Dedifferentiated amniotic fluid mesenchymal stem cell (primary cell): Measurements from ENCODE around the gene POU1F1.
"Not testable (repeated sequence)": the region's sequence is repeated elsewhere in the genome, so short reads cannot be mapped to it uniquely, and the experiment has no call there.

Experiments
- DNase-seq: peaks from one replicate; pipeline ENCODE4 v3.0.0-alpha.2; 2016; ENCODE audit errors: extremely low spot score

Gene POU1F1

GRCh38 chr3:87276484-87276883 lies at the start of gene POU1F1:
Gene POU1F1 (minus strand): TSS chr3:87276584. CDS start chr3:87276462, 122 bp downstream.
- DNase-seq, result no peak

DNA sequence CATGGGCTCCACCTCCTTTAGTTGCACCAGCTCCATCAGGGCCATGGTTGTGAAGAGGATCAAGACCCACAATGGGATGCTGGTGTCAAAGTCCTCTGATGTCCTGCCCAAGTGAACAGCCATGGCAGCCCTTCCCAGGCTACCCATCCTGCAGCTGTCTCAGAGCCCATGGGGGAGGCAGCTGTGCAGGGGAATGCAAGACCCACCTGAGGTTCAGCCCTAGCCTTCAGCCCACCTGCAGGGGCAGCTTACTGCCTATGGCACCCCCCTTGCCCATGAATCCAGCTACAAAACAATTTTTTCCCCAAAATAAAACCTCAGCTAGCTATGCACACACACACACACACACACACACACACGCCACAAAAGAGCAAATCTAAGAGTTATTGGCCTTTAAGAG lies 48.2 kb upstream of the POU1F1 start:
- DNase-seq, result no peak

- no peak for DNase-seq
Measured at GRCh38 chr3:87320756-87321626, 44.6 kb upstream of the POU1F1 start.

DNA sequence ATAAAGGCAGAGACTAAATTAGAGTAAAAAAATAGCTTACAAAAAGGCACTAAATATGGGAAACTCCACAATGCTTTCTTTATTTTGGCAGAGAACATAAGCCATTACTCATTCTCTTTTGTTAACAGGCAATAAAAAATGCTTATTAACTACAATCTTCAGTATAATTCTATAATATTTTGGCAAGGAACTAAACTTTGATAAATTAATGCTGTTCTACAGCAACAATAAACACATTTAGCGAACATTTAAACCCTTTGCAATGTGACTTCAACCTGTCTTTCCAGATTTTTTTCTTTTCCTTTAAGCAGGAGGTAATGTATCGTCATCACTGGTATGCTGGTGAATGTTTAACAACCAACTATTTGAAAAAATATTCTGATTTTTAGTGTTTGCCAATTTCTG lies 42.2 kb upstream of the POU1F1 start:
- DNase-seq, result no peak

DNA sequence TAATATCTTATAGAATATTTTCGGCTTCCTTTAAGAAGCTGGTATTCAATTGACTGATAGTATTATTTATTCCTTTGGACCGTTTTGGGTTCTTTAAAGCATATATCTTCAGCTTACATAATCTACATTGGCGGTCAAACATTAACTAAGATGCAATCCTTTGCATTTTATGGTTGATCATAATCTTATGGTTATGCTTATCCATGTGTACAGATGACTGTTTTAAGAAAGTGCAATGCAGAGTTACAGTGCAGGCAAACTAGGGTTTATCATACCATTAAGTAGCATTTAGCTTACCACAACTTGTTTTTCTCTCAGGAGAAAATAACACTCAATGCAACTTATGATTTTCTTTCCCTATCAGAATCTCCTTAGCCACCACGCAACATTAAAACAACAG lies 41.4 kb upstream of the POU1F1 start:
- DNase-seq, result no peak

GRCh38 chr3:87313641-87314040 lies 37.3 kb upstream of the POU1F1 start:
- no peak for DNase-seq

- no peak for DNase-seq
Measured at GRCh38 chr3:87311309-87311708, 34.9 kb upstream of the POU1F1 start.

DNA sequence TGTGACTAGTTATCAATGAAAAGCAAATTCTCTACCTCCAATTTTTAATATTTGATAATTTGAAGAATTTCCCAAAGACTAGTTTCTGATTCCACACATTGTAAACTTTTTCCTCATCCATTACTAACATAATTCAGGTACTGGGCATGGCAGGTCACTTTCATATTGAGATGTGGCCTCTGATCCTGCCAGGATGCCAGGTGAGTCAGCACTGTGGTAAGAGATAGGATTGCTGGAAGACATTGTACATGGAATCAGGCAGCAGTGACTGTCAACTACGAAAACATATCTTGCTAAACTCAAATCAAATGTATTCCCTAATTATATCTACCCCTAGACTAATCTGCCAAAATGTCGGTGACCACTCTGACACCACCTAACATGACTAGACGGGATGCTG lies 33.2 kb upstream of the POU1F1 start:
- no peak for DNase-seq

DNA sequence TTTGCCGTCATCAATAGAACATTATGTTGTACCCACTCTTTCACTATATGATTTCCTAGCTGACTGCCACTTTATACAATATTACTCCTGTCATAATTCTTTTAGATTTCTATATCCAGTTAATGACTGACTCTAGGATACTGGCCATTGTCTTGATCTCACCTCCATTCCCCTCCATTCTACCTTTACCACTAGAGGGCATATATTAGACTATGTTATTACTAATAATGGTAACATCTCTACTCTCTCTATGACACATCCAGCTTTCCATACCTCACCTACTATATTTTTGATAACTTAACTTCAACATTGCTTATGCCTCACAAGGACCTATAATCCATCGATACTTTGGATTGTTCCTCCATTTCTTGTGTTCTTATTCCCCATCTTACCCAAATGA lies 31.4 kb upstream of the POU1F1 start:
- DNase-seq, result no peak

GRCh38 chr3:87305517-87305916 lies 29.1 kb upstream of the POU1F1 start:
- no peak for DNase-seq

GRCh38 chr3:87305031-87305430 lies 28.6 kb upstream of the POU1F1 start:
- DNase-seq, result not testable (repeated sequence)

- peak; percentile 58 for DNase-seq
Measured at GRCh38 chr3:87298111-87298718, 21.8 kb upstream of the POU1F1 start.

GRCh38 chr3:87288446-87288845 lies 12.1 kb upstream of the POU1F1 start:
- no peak for DNase-seq

- no peak for DNase-seq
Measured at GRCh38 chr3:87287011-87287410, 10.6 kb upstream of the POU1F1 start.

- DNase-seq, result no peak
Measured at GRCh38 chr3:87272718-87273341, 3.6 kb downstream of the POU1F1 start.

- DNase-seq, result no peak
Measured at GRCh38 chr3:87270908-87271700, 5.3 kb downstream of the POU1F1 start.

GRCh38 chr3:87269723-87270122 lies 6.7 kb downstream of the POU1F1 start:
- no peak for DNase-seq

DNA sequence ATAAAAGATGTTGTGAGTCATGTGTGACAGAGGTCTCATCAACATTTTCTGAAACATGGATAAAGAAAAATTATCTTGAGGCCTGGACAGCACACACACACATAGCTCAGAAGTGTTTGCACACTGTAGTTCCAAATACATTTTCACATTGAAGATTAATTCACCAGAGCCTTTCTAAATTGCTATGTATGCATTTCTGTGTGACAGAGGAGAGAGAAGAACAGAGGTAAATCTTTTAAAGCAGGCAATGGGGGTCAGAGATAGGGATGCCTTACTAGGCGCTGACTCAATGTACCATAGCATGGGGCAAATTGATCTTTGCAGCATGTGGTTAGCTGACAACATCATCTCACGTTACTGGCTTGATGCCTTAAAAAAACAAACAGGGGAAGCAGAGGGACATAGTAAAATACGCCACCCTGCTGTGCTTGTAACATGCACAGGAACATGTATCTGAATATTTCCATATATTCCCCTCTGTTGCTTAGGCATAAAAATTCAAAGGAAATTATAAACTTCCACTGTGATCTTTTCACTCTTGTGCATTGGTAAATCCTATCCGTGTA lies 7.7 kb downstream of the POU1F1 start:
- no peak for DNase-seq

- DNase-seq, result no peak
Measured at GRCh38 chr3:87267953-87268645, 8.3 kb downstream of the POU1F1 start.

- no peak for DNase-seq
Measured at GRCh38 chr3:87261925-87262324, 14.5 kb downstream of the POU1F1 start.

DNA sequence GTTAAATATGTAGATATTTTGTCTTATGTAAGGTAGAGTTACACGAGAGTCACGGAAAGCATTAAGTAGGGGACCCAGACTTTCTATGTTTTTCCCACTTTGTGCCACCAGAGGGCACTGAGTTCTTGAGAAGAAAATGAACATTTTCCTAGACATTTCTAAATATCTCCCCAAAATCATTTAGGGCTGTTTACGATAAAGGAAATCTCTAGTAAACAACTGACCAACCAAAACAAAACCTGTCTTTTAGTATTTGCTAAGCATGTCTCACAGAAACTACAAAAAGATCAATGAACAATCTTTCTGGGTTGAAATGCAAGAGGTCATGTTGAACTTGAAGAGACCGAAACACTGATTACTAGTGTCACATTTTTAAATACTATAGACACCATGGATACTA lies 16.1 kb downstream of the POU1F1 start:
- DNase-seq, result peak; percentile 74
